Panc1 (cell line): Measurements from ENCODE around the gene APBB1. TPM values are rescaled to one million over a fixed set of nuclear protein-coding genes. Genes with fewer than 3 reads are reported as not detected.
"Not testable (repeated sequence)": the region's sequence is repeated elsewhere in the genome, so short reads cannot be mapped to it uniquely, and the experiment has no call there.

Experiments used
- ATAC-seq: fragments of 200-7000 bp; cut with Tn5 transposase; 2 replicates; pipeline ENCODE4 v1.9.1; 2020; ENCODE audit warnings: mild to moderate bottlenecking, moderate library complexity
- BruUV-seq: library from RNA; stranded (reverse); fragments of 400-500 nt; replicated peaks from 2 replicates; lab custom pipeline; 2021; lab: Mats Ljungman, UMichigan
- CTCF ChIA-PET: fragments of 300-600 bp; sonication (Branson Sonifier 250); formaldehyde crosslinking; loops from one replicate; lab custom pipeline; 2022; ENCODE audit warnings: antibody characterized with exemption; lab: Charles Lee
- POLR2A ChIA-PET: fragments of 300-600 bp; sonication (Branson Sonifier 250); formaldehyde crosslinking; loops from one replicate; lab custom pipeline; 2022; ENCODE audit warnings: antibody characterized with exemption; lab: Charles Lee
- DNase-seq: peaks from one replicate; pipeline ENCODE4 v3.0.0-alpha.2; 2010; ENCODE audit warnings: low read depth, low spot score
- H3K27ac ChIP-seq: 2 replicates; pipeline ENCODE4 v1.5.1; 2011; ENCODE audit warnings: mild to moderate bottlenecking, low read length, inconsistent platforms
- H3K27me3 ChIP-seq: fragments of 200-500 bp; sonication (Bioruptor generic); 2 replicates; pipeline ENCODE4 v1.6.0; 2014; ENCODE audit warnings: low read length, inconsistent platforms; ENCODE audit not compliant: control insufficient read depth, insufficient read depth
- H3K36me3 ChIP-seq: fragments of 200-500 bp; sonication (Bioruptor generic); 2 replicates; pipeline ENCODE4 v1.5.1; 2014; ENCODE audit warnings: inconsistent platforms, mild to moderate bottlenecking, low read length, moderate library complexity; ENCODE audit not compliant: control insufficient read depth, insufficient read depth
- H3K4me1 ChIP-seq: 2 replicates; pipeline ENCODE4 v1.5.1; 2011; ENCODE audit warnings: inconsistent platforms, mild to moderate bottlenecking, low read length, moderate library complexity; ENCODE audit not compliant: control insufficient read depth, insufficient read depth
- H3K4me3 ChIP-seq, 2 experiments: 2 replicates each; pipeline ENCODE4 v1.5.1; 2011 to 2012; ENCODE audit warnings: low read depth in 2 of 2, low read length in 2 of 2, mild to moderate bottlenecking in 2 of 2, inconsistent platforms in 1 of 2, moderate library complexity in 1 of 2
- H3K9me3 ChIP-seq: fragments of 200-500 bp; sonication (Bioruptor generic); 2 replicates; pipeline ENCODE4 v1.5.1; 2014; ENCODE audit warnings: low read depth, mild to moderate bottlenecking, inconsistent platforms, low read length, moderate library complexity; ENCODE audit not compliant: control insufficient read depth, insufficient read depth
- CTCF ChIP-seq: fragments of 450-650 bp; IDR thresholded peaks from 2 replicates; pipeline ENCODE4 v1.5.1; 2017; ENCODE audit warnings: mild to moderate bottlenecking
- POLR2AphosphoS5 ChIP-seq: IDR thresholded peaks from 2 replicates; pipeline ENCODE4 v1.6.1; 2012; ENCODE audit warnings: mild to moderate bottlenecking, low read depth, low read length, moderate library complexity
- REST ChIP-seq, 2 experiments: IDR thresholded peaks; 2 replicates each; pipeline ENCODE4 v1.6.1; 2011 to 2012; ENCODE audit warnings: low read depth in 2 of 2, control low read depth in 1 of 2, low read length in 1 of 2, mild to moderate bottlenecking in 1 of 2, moderate library complexity in 1 of 2; ENCODE audit not compliant: insufficient read depth in 1 of 2
- SIN3A ChIP-seq: IDR thresholded peaks from 2 replicates; pipeline ENCODE4 v1.6.1; 2012; ENCODE audit warnings: low read depth, mild to moderate bottlenecking, low read length, moderate library complexity, borderline replicate concordance; ENCODE audit not compliant: insufficient read depth
- TCF7L2 ChIP-seq: IDR thresholded peaks from 2 replicates; pipeline ENCODE4 v1.6.1; 2011; ENCODE audit warnings: mild to moderate bottlenecking, low read depth, low read length, inconsistent platforms
- in situ Hi-C: cut with HindIII; loops from 2 replicates; pipeline ENCODE4 v1.10.0; 2016; ENCODE audit warnings: low sequenced_read_pairs, low pct_unique_long_range_greater_than_20kb
- intact Hi-C: fragments of 100-400 bp; cut with micrococcal nuclease; formaldehyde crosslinking; loops from one replicate; pipeline ENCODE4 v1.10.0; 2022; ENCODE audit not compliant: unreplicated experiment
- total RNA-seq: library from RNA; stranded (reverse); gene quantifications from one replicate; pipeline ENCODE4 v1.2.1, GENCODE V29; 2021; ENCODE audit not compliant: unreplicated experiment

The APBB1 gene
- total RNA-seq, 1 experiment from 2014 or later = 9.6 TPM

- Histone ChIP-seq H3K9me3 (no peaks in the 10 kb centered on the region), H3K27ac (no peak overlapping the region), H3K4me1 (no peaks in the 10 kb centered on the region), H3K4me3 (no peak overlapping the region), H3K36me3 (no peaks in the 10 kb centered on the region), H3K27me3 (no peaks in the 10 kb centered on the region; the same call in 1 of the 2 replicates)
- no peak for ATAC-seq
- ChIA-PET POLR2A (no interaction called here), CTCF (no interaction called here)
- DNase-seq = no peak
- intact Hi-C loops = no loop called here
- no peak for TF ChIP-seq REST (IDR thresholded peaks at IDR 0.05; ENCODE audit: insufficient read depth in 1 of 2, low read depth in 2 of 2, low read length in 1 of 2)
- TF ChIP-seq SIN3A = no peak
- TF ChIP-seq CTCF = no peak
- no peak for TF ChIP-seq TCF7L2
- no TSS peak for BruUV-seq
- in situ Hi-C loops = no loop called here
These were observed 21.7 kb downstream of the APBB1 start for GRCh38 chr11:6397156-6397555.

- peaks cover 3% of the 10 kb centered on the region; the same call in 1 of the 2 replicates for H3K4me1 ChIP-seq
- ChIA-PET POLR2A (interaction anchor here (0.5 kb wide), 1 partner anchor 19 kb away, joined by 6 read pairs; no protein-coding TSS in a partner anchor), CTCF (no interaction called here)
- DNase-seq = no peak
- no peak for ATAC-seq
- no peaks in the 10 kb centered on the region for H3K9me3 ChIP-seq
- no peaks in the 10 kb centered on the region for H3K36me3 ChIP-seq
- intact Hi-C loops = no loop called here
- no peak overlapping the region for H3K27ac ChIP-seq
- H3K4me3 ChIP-seq = no peak overlapping the region
- TF ChIP-seq TCF7L2 = no peak
- BruUV-seq = no TSS peak
- H3K27me3 ChIP-seq = no peaks in the 10 kb centered on the region; the same call in 1 of the 2 replicates
- in situ Hi-C loops = no loop called here
These were observed 23.3 kb downstream of the APBB1 start for GRCh38 chr11:6395470-6396060.

- POLR2A ChIA-PET = no interaction called here
- H3K27ac ChIP-seq = no peak overlapping the region
- intact Hi-C loops (no loop called here), in situ Hi-C loops (no loop called here)
- no peak for DNase-seq
- no TSS peak for BruUV-seq
- H3K4me3 ChIP-seq = no peak overlapping the region
- TF ChIP-seq SIN3A (no peak), POLR2AphosphoS5 (no peak), CTCF (no peak)
- no peak for ATAC-seq
- H3K36me3 ChIP-seq = no peaks in the 10 kb centered on the region
- CTCF ChIA-PET = interaction anchor here (0.6 to 0.7 kb wide), 2 partner anchors 136 to 566 kb away, joined by 3 to 4 read pairs; no protein-coding TSS in a partner anchor
- no peaks in the 10 kb centered on the region; the same call in 1 of the 2 replicates for H3K27me3 ChIP-seq
- peaks cover 8% of the 10 kb centered on the region for H3K4me1 ChIP-seq
- H3K9me3 ChIP-seq = no peaks in the 10 kb centered on the region
These were observed 24.8 kb downstream of the APBB1 start for GRCh38 chr11:6393989-6394670.

GRCh38 chr11:6392251-6392650 lies 26.6 kb downstream of the APBB1 start:
- ChIA-PET CTCF (interaction anchor here (0.7 kb wide), 1 partner anchor 794 kb away, joined by 4 read pairs; no protein-coding TSS in a partner anchor), POLR2A (interaction anchor here (0.6 kb wide), 2 partner anchors 47 to 1674 kb away, joined by 3 to 9 read pairs; no protein-coding TSS in a partner anchor)
- in situ Hi-C loops, intact Hi-C loops, H3K4me1 ChIP-seq, DNase-seq, BruUV-seq, H3K9me3 ChIP-seq, H3K4me3 ChIP-seq, H3K36me3 ChIP-seq, ATAC-seq, H3K27ac ChIP-seq, H3K27me3 ChIP-seq: not testable (repeated sequence)
